Measurements from ENCODE around the gene ZFYVE27. TPM values are rescaled to one million over a fixed set of nuclear protein-coding genes. Genes with fewer than 3 reads are reported as not detected.

The ZFYVE27 gene
- total and polyA plus RNA-seq, 4 donors = 21.1 to 33.9 (median 26.8) TPM

GRCh38 chr10:97734021-97734420 lies 2.9 kb upstream of the ZFYVE27 start:
- H3K27me3 ChIP-seq (ENCODE audit: control insufficient read depth in 3 of 3, insufficient read depth in 3 of 3, low read length in 2 of 3) = no peaks in the 10 kb centered on the region
- peaks cover 0 to 9% (median 5%) of the 10 kb centered on the region in 5 donors for H3K4me1 ChIP-seq (ENCODE audit: control insufficient read depth in 5 of 5, insufficient read depth in 5 of 5, low read length in 5 of 5)
- H3K36me3 ChIP-seq (ENCODE audit: control insufficient read depth in 4 of 4, insufficient read depth in 4 of 4, low read length in 4 of 4) = peaks cover 0 to 4% (median 0%) of the 10 kb centered on the region in 4 donors
- H3K9me3 ChIP-seq (ENCODE audit: control insufficient read depth in 4 of 4, insufficient read depth in 3 of 4, low read length in 3 of 4) = peaks cover 0 to 4% (median 0%) of the 10 kb centered on the region in 4 donors
- WGBS, 2 donors = 86 to 91% methylated on average over 6 of the region's 6 CpGs
- H3K4me3 ChIP-seq = no peak overlapping the region
- DNase-seq (no peak), ATAC-seq (ENCODE audit: insufficient read depth, low FRiP score) (no peak)
- no peak overlapping the region for H3K27ac ChIP-seq (ENCODE audit: low read depth in 1 of 2, low read length in 1 of 2)
- no peak for TF ChIP-seq CTCF (IDR thresholded peaks at IDR 0.05; ENCODE audit: control extremely low read depth, extremely low read depth)
- H3K9ac ChIP-seq (ENCODE audit: insufficient read depth in 1 of 2, low read length in 2 of 2) = no peak overlapping the region

- H3K9me3 ChIP-seq (ENCODE audit: control insufficient read depth in 4 of 4, insufficient read depth in 3 of 4, low read length in 3 of 4) = peaks cover 0 to 4% (median 0%) of the 10 kb centered on the region in 4 donors
- no peak for TF ChIP-seq CTCF (IDR thresholded peaks at IDR 0.05; ENCODE audit: control extremely low read depth, extremely low read depth)
- peaks cover 0 to 16% (median 7%) of the 10 kb centered on the region in 4 donors for H3K36me3 ChIP-seq (ENCODE audit: control insufficient read depth in 4 of 4, insufficient read depth in 4 of 4, low read length in 4 of 4)
- peak overlapping the region; percentile 41 to 72 for H3K27ac ChIP-seq (ENCODE audit: low read depth in 1 of 2, low read length in 1 of 2)
- DNase-seq = no peak
- no peak overlapping the region for H3K9ac ChIP-seq (ENCODE audit: insufficient read depth in 1 of 2, low read length in 2 of 2)
- WGBS, 2 donors = 69 to 78% methylated on average over 13 of the region's 13 CpGs
- no peaks in the 10 kb centered on the region for H3K27me3 ChIP-seq (ENCODE audit: control insufficient read depth in 3 of 3, insufficient read depth in 3 of 3, low read length in 2 of 3)
- no peak for ATAC-seq (ENCODE audit: insufficient read depth, low FRiP score)
- H3K4me1 ChIP-seq (ENCODE audit: control insufficient read depth in 5 of 5, insufficient read depth in 5 of 5, low read length in 5 of 5) = peaks cover 0 to 9% (median 5%) of the 10 kb centered on the region in 5 donors
- H3K4me3 ChIP-seq = peak overlapping the region; percentile 7
These were observed 476 bp upstream of the ZFYVE27 start for GRCh38 chr10:97736403-97736901.

GRCh38 chr10:97737770-97738265 lies 890 bp downstream of the ZFYVE27 start:
- Histone ChIP-seq H3K27me3 (ENCODE audit: control insufficient read depth in 3 of 3, insufficient read depth in 3 of 3, low read length in 2 of 3) (no peaks in the 10 kb centered on the region), H3K4me3 (peak overlapping the region; percentile 67), H3K4me1 (ENCODE audit: control insufficient read depth in 5 of 5, insufficient read depth in 5 of 5, low read length in 5 of 5) (peaks cover 0 to 9% (median 5%) of the 10 kb centered on the region in 5 donors), H3K9ac (ENCODE audit: insufficient read depth in 1 of 2, low read length in 2 of 2) (peak overlapping the region; percentile 63 to 87), H3K36me3 (ENCODE audit: control insufficient read depth in 4 of 4, insufficient read depth in 4 of 4, low read length in 4 of 4) (peaks cover 0 to 16% (median 8%) of the 10 kb centered on the region in 4 donors), H3K27ac (ENCODE audit: low read depth in 1 of 2, low read length in 1 of 2) (peak overlapping the region; percentile 95 to 98), H3K9me3 (ENCODE audit: control insufficient read depth in 4 of 4, insufficient read depth in 3 of 4, low read length in 3 of 4) (peaks cover 0 to 4% (median 0%) of the 10 kb centered on the region in 4 donors)
- 30 to 34% methylated on average over 14 of the region's 14 CpGs for WGBS, 2 donors
- ATAC-seq (ENCODE audit: insufficient read depth, low FRiP score) = no peak
- no peak for TF ChIP-seq CTCF (IDR thresholded peaks at IDR 0.05; ENCODE audit: control extremely low read depth, extremely low read depth)
- DNase-seq = no peak
